PC-9 (cell line): Measurements from ENCODE around the gene SFSWAP. TPM values are rescaled to one million over a fixed set of nuclear protein-coding genes. Genes with fewer than 3 reads are reported as not detected.

Experiments
- BruUV-seq: library from RNA; stranded (reverse); fragments of 400-500 nt; replicated peaks from 2 replicates; lab custom pipeline; 2021; lab: Mats Ljungman, UMichigan
- CTCF ChIA-PET: fragments of 300-600 bp; sonication (Branson Sonifier 250); formaldehyde crosslinking; loops from one replicate; lab custom pipeline; 2022; ENCODE audit warnings: antibody characterized with exemption; lab: Charles Lee
- POLR2A ChIA-PET: fragments of 300-600 bp; sonication (Branson Sonifier 250); formaldehyde crosslinking; loops from one replicate; lab custom pipeline; 2022; ENCODE audit warnings: antibody characterized with exemption; ENCODE audit not compliant: unreplicated experiment; lab: Charles Lee
- DNase-seq, 2 experiments: peaks; one replicate each; pipeline versions ENCODE4 v3.0.0 to v3.0.0-alpha.2; 2015 to 2022; ENCODE audit warnings: mixed read lengths in 1 of 2
- H2AFZ ChIP-seq: fragments of 200-600 bp; sonication (generic); 2 replicates; pipeline ENCODE4 v1.8.1; 2017; ENCODE audit warnings: antibody characterized with exemption
- H3F3A ChIP-seq: fragments of 200-600 bp; sonication (generic); 2 replicates; pipeline ENCODE4 v1.8.1; 2017; ENCODE audit warnings: antibody characterized with exemption, mild to moderate bottlenecking, low read depth; ENCODE audit not compliant: insufficient read depth
- H3K27ac ChIP-seq: fragments of 200-600 bp; sonication (generic); 2 replicates; pipeline ENCODE4 v1.6.1; 2016; ENCODE audit warnings: mixed run types
- H3K27me3 ChIP-seq: fragments of 200-600 bp; sonication (generic); 2 replicates; pipeline ENCODE4 v1.6.1; 2016; ENCODE audit warnings: low read depth, mixed run types; ENCODE audit not compliant: insufficient read depth
- H3K36me3 ChIP-seq: fragments of 200-600 bp; sonication (generic); 2 replicates; pipeline ENCODE4 v1.6.1; 2016; ENCODE audit warnings: low read depth, mixed run types
- H3K4me1 ChIP-seq: fragments of 200-600 bp; sonication (generic); replicated peaks from 2 replicates; pipeline ENCODE4 v1.6.1; 2016; ENCODE audit warnings: mixed run types; ENCODE audit not compliant: insufficient read depth
- H3K4me2 ChIP-seq: fragments of 200-600 bp; sonication (generic); 2 replicates; pipeline ENCODE4 v1.6.1; 2017; ENCODE audit warnings: mixed run types
- H3K4me3 ChIP-seq: fragments of 200-600 bp; sonication (generic); 2 replicates; pipeline ENCODE4 v1.6.1; 2016; ENCODE audit warnings: mixed run types
- H3K79me2 ChIP-seq: fragments of 200-600 bp; sonication (generic); 2 replicates; pipeline ENCODE4 v1.6.1; 2017; ENCODE audit warnings: low read depth, mixed run types
- H3K9me2 ChIP-seq: fragments of 200-600 bp; sonication (generic); 2 replicates; pipeline ENCODE4 v1.8.1; 2017; ENCODE audit warnings: mild to moderate bottlenecking; ENCODE audit not compliant: insufficient read depth
- H3K9me3 ChIP-seq: fragments of 200-600 bp; sonication (generic); 2 replicates; pipeline ENCODE4 v1.8.1; 2016; ENCODE audit warnings: low read depth; ENCODE audit not compliant: insufficient read depth
- H4K20me1 ChIP-seq: fragments of 200-600 bp; sonication (generic); 2 replicates; pipeline ENCODE4 v1.8.1; 2017; ENCODE audit not compliant: insufficient read depth
- CTCF ChIP-seq: fragments of 200-600 bp; sonication (generic); conservative IDR thresholded peaks from 2 replicates; pipeline ENCODE4 v1.6.1; 2017; ENCODE audit warnings: mixed run types, antibody characterized with exemption, mild to moderate bottlenecking, moderate library complexity
- EZH2 ChIP-seq: fragments of 200-600 bp; sonication (generic); IDR thresholded peaks from 2 replicates; pipeline ENCODE4 v1.8.0; 2017; ENCODE audit warnings: antibody characterized with exemption, low read depth
- intact Hi-C: fragments of 100-400 bp; cut with micrococcal nuclease; formaldehyde crosslinking; loops from one replicate; pipeline ENCODE4 v1.10.0; 2022; ENCODE audit not compliant: unreplicated experiment
- total RNA-seq: library from RNA; stranded (reverse); gene quantifications from 2 replicates; pipeline ENCODE4 v1.2.3, GENCODE V29; 2021

The SFSWAP gene
- total RNA-seq, 1 experiment from 2014 or later: 40.7 TPM

- H2AFZ ChIP-seq: no peak overlapping the region
- BruUV-seq: no TSS peak
- no peak for TF ChIP-seq CTCF
- no peak for TF ChIP-seq EZH2
- no peak for DNase-seq
- H3K4me2 ChIP-seq: no peak overlapping the region
- no peaks in the 10 kb centered on the region for H3K79me2 ChIP-seq
- H3K4me1 ChIP-seq: no peaks in the 10 kb centered on the region
- H3K4me3 ChIP-seq: no peak overlapping the region
- no peaks in the 10 kb centered on the region; the same call in 1 of the 2 replicates for H3K36me3 ChIP-seq
- no peaks in the 10 kb centered on the region for H4K20me1 ChIP-seq
- CTCF ChIA-PET: no interaction called here
- H3K9me2 ChIP-seq: no peaks in the 10 kb centered on the region
- intact Hi-C loops: no loop called here
- POLR2A ChIA-PET: interaction anchor here (0.7 kb wide), 1 partner anchor 32 kb away, joined by 8 read pairs; no protein-coding TSS in a partner anchor
- peaks cover 5% of the 10 kb centered on the region; the same call in 1 of the 2 replicates for H3F3A ChIP-seq
- H3K27me3 ChIP-seq: no peaks in the 10 kb centered on the region
- H3K9me3 ChIP-seq: no peaks in the 10 kb centered on the region
- H3K27ac ChIP-seq: no peak overlapping the region
Observed at GRCh38 chr12:131796754-131797587, 86.1 kb downstream of the SFSWAP start.

- POLR2A ChIA-PET: no interaction called here
- TF ChIP-seq EZH2 (no peak), CTCF (no peak)
Observed at GRCh38 chr12:131797588-131797934, 86.7 kb downstream of the SFSWAP start.

GRCh38 chr12:131799195-131799594 is 88.3 kb downstream of the SFSWAP start:
- ChIA-PET CTCF (no interaction called here), POLR2A (interaction anchor here (0.7 kb wide), 1 partner anchor 350 kb away, joined by 4 read pairs; no protein-coding TSS in a partner anchor)
- BruUV-seq: no TSS peak
- H3K27me3 ChIP-seq: no peaks in the 10 kb centered on the region
- no peaks in the 10 kb centered on the region for H4K20me1 ChIP-seq
- H3K4me1 ChIP-seq: peaks cover 8% of the 10 kb centered on the region
- H3K9me3 ChIP-seq: no peaks in the 10 kb centered on the region
- no peak overlapping the region for H3K4me3 ChIP-seq
- H3K9me2 ChIP-seq: no peaks in the 10 kb centered on the region
- no peak overlapping the region for H2AFZ ChIP-seq
- no peaks in the 10 kb centered on the region for H3K79me2 ChIP-seq
- H3K36me3 ChIP-seq: no peaks in the 10 kb centered on the region; the same call in 1 of the 2 replicates
- no peak overlapping the region for H3K27ac ChIP-seq
- H3K4me2 ChIP-seq: no peak overlapping the region
- H3F3A ChIP-seq: peaks cover 16% of the 10 kb centered on the region; the same call in 1 of the 2 replicates
- intact Hi-C loops: no loop called here
- TF ChIP-seq CTCF: no peak
- TF ChIP-seq EZH2: no peak
- no peak for DNase-seq

More at GRCh38 chr12:131797588-131797934, 86.7 kb downstream of the SFSWAP start:
- H3K4me1 ChIP-seq: no peaks in the 10 kb centered on the region
- no peaks in the 10 kb centered on the region; the same call in 1 of the 2 replicates for H3K36me3 ChIP-seq
- H3K4me3 ChIP-seq: no peak overlapping the region
- CTCF ChIA-PET: no interaction called here
- H3K9me3 ChIP-seq: no peaks in the 10 kb centered on the region
- no peak for DNase-seq
- BruUV-seq: no TSS peak
- H4K20me1 ChIP-seq: no peaks in the 10 kb centered on the region
- no peak overlapping the region for H3K4me2 ChIP-seq
- no peak overlapping the region for H3K27ac ChIP-seq
- H3K27me3 ChIP-seq: no peaks in the 10 kb centered on the region
- H3K79me2 ChIP-seq: no peaks in the 10 kb centered on the region
- H3K9me2 ChIP-seq: no peaks in the 10 kb centered on the region
- intact Hi-C loops: no loop called here
- H2AFZ ChIP-seq: no peak overlapping the region
- H3F3A ChIP-seq: peaks cover 5% of the 10 kb centered on the region; the same call in 1 of the 2 replicates
